HepG2 (cell line): ENCODE results near the gene TLR6. TPM values are rescaled to one million over a fixed set of nuclear protein-coding genes. Genes with fewer than 3 reads are reported as not detected.

Source experiments
- ATAC-seq: fragments of 200-7000 bp; cut with Tn5 transposase; 3 replicates; pipeline ENCODE4 v1.9.1; 2020; ENCODE audit warnings: mild to moderate bottlenecking, moderate library complexity
- BruUV-seq: library from RNA; stranded (reverse); fragments of 400-500 nt; replicated peaks from 2 replicates; lab custom pipeline; 2021; lab: Mats Ljungman, UMichigan
- CTCF ChIA-PET: fragments of 300-600 bp; formaldehyde crosslinking; extraction: SDS; loops from one replicate; lab custom pipeline; 2021; ENCODE audit warnings: low total read pairs, inconsistent platforms, low intra/inter-chr PET ratio; lab: Yijun Ruan, JAX
- POLR2A ChIA-PET: fragments of 350-600 bp; sonication (Branson Sonifier 250); formaldehyde crosslinking; loops from one replicate; lab custom pipeline; 2020; ENCODE audit warnings: antibody characterized with exemption, inconsistent platforms; lab: Yijun Ruan, JAX
- DNase-seq: peaks from one replicate; pipeline ENCODE4 v3.0.0-alpha.2; 2015; ENCODE audit warnings: low spot score
- FAIRE-seq: peaks from 3 replicates; lab custom pipeline; 2011; peaks lifted over from hg19 to GRCh38; lab: Jason Lieb, UNC
- H2AFZ ChIP-seq: one replicate; pipeline ENCODE4 v1.6.1; 2011; ENCODE audit warnings: low read length, inconsistent platforms
- H3K27ac ChIP-seq: fragments of 300-600 bp; 3 replicates; pipeline ENCODE4 v1.8.0; 2011; ENCODE audit warnings: mixed run types, mild to moderate bottlenecking, mixed read lengths, low read length, inconsistent platforms; ENCODE audit not compliant: insufficient read depth; ENCODE audit errors: extremely low read length
- H3K27me3 ChIP-seq, 2 experiments: fragments of 200-600 bp in 1 of 2; 2 replicates in 1 of 2; 3 replicates in 1 of 2; pipeline versions ENCODE4 v1.6.0 to v1.8.0; 2011; ENCODE audit warnings: low read length in 2 of 2, mild to moderate bottlenecking in 2 of 2, moderate library complexity in 2 of 2, inconsistent platforms in 1 of 2; ENCODE audit not compliant: insufficient read depth in 2 of 2, control insufficient read depth in 1 of 2
- H3K36me3 ChIP-seq, 2 experiments: fragments of 200-600 bp in 1 of 2; replicated peaks in 1 of 2; 2 replicates in 1 of 2; 3 replicates in 1 of 2; pipeline versions ENCODE4 v1.5.1 to v1.8.0; 2011; ENCODE audit warnings: low read length in 2 of 2, inconsistent platforms in 1 of 2; ENCODE audit not compliant: insufficient read depth in 2 of 2, control insufficient read depth in 1 of 2
- H3K4me1 ChIP-seq: 2 replicates; pipeline ENCODE4 v1.5.1; 2012; ENCODE audit warnings: low read length, inconsistent platforms; ENCODE audit not compliant: insufficient read depth
- H3K4me2 ChIP-seq: 2 replicates; pipeline ENCODE4 v1.6.0; 2011; ENCODE audit warnings: low read depth, low read length, inconsistent platforms
- H3K4me3 ChIP-seq, 3 experiments: fragments of 200-600 bp in 1 of 3; sonication (generic), shearing (Covaris generic) in 1 of 3; replicated peaks in 1 of 3; 2 replicates each; pipeline ENCODE4 v1.5.1; 2011 to 2016; ENCODE audit warnings: low read length in 3 of 3, inconsistent platforms in 2 of 3, low read depth in 2 of 3, mild to moderate bottlenecking in 2 of 3, control low read depth in 1 of 3, mixed read lengths in 1 of 3; ENCODE audit not compliant: insufficient read depth in 1 of 3
- H3K79me2 ChIP-seq: one replicate; pipeline ENCODE4 v1.6.1; 2011; ENCODE audit warnings: low read length, inconsistent platforms; ENCODE audit not compliant: insufficient read depth
- H3K9ac ChIP-seq: 2 replicates; pipeline ENCODE4 v1.6.0; 2011; ENCODE audit warnings: mild to moderate bottlenecking, low read depth, low read length, inconsistent platforms; ENCODE audit not compliant: insufficient read depth
- H3K9me3 ChIP-seq: 2 replicates; pipeline ENCODE4 v1.5.1; 2012; ENCODE audit warnings: mild to moderate bottlenecking, low read length
- H4K20me1 ChIP-seq: 2 replicates; pipeline ENCODE4 v1.6.0; 2011; ENCODE audit warnings: inconsistent platforms, mild to moderate bottlenecking, low read length, moderate library complexity; ENCODE audit not compliant: insufficient read depth
- BHLHE40 ChIP-seq: IDR thresholded peaks from 2 replicates; pipeline ENCODE4 v1.6.1; 2011; ENCODE audit warnings: low read length, improper control_type of control experiment
- HES4 ChIP-seq: sonication (generic); formaldehyde crosslinking; IDR thresholded peaks from 2 replicates; pipeline ENCODE4 v1.9.0; 2021; ENCODE audit warnings: mild to moderate bottlenecking, missing genetic modification reagents, borderline replicate concordance
- KDM4B ChIP-seq: sonication (generic); formaldehyde crosslinking; IDR thresholded peaks from 2 replicates; pipeline ENCODE4 v1.4.0; 2020; ENCODE audit warnings: missing genetic modification reagents
- MTF2 ChIP-seq: sonication (generic); formaldehyde crosslinking; IDR thresholded peaks from 2 replicates; pipeline ENCODE4 v1.5.0; 2020; ENCODE audit warnings: missing genetic modification reagents, borderline replicate concordance
- NCOA2 ChIP-seq: sonication (generic); formaldehyde crosslinking; IDR thresholded peaks from 2 replicates; pipeline ENCODE4 v1.8.0; 2022; ENCODE audit warnings: inconsistent platforms
- PRPF4 ChIP-seq: fragments of 200-400 bp; formaldehyde crosslinking; IDR thresholded peaks from 2 replicates; pipeline ENCODE4 v1.6.1; 2016; ENCODE audit warnings: low read length, low read depth; ENCODE audit not compliant: poor library complexity, severe bottlenecking
- RAD21 ChIP-seq: fragments of 450-650 bp; formaldehyde crosslinking; IDR thresholded peaks from 2 replicates; pipeline ENCODE4 v1.5.0; 2020; ENCODE audit warnings: mild to moderate bottlenecking
- SIN3B ChIP-seq: fragments of 150-350 bp; IDR thresholded peaks from 2 replicates; pipeline ENCODE4 v1.6.1; 2014; ENCODE audit warnings: low read length
- TAF1 ChIP-seq: sonication (generic); formaldehyde crosslinking; IDR thresholded peaks from 2 replicates; pipeline ENCODE4 v1.4.0; 2020; ENCODE audit warnings: missing genetic modification reagents
- YEATS2 ChIP-seq: sonication (generic); formaldehyde crosslinking; IDR thresholded peaks from 2 replicates; pipeline ENCODE4 v1.4.0; 2020; ENCODE audit warnings: missing genetic modification reagents, borderline replicate concordance
- ZNF101 ChIP-seq: sonication (generic); formaldehyde crosslinking; IDR thresholded peaks from 2 replicates; pipeline ENCODE4 v1.4.0; 2020; ENCODE audit warnings: mild to moderate bottlenecking, low read depth, missing genetic modification reagents, borderline replicate concordance
- ZNF121 ChIP-seq: sonication (generic); formaldehyde crosslinking; IDR thresholded peaks from 2 replicates; pipeline ENCODE4 v1.5.0; 2020; ENCODE audit warnings: mild to moderate bottlenecking, missing genetic modification reagents
- ZNF556 ChIP-seq: sonication (generic); formaldehyde crosslinking; IDR thresholded peaks from 2 replicates; pipeline ENCODE4 v1.4.0; 2020; ENCODE audit warnings: mild to moderate bottlenecking, missing genetic modification reagents, borderline replicate concordance
- ZNF746 ChIP-seq: sonication (generic); formaldehyde crosslinking; IDR thresholded peaks from 2 replicates; pipeline ENCODE4 v1.8.0; 2022; ENCODE audit warnings: mild to moderate bottlenecking, missing genetic modification reagents
- ZSCAN22 ChIP-seq: sonication (generic); formaldehyde crosslinking; IDR thresholded peaks from 2 replicates; pipeline ENCODE4 v1.4.0; 2020; ENCODE audit warnings: mild to moderate bottlenecking, missing genetic modification reagents
- whole genome bisulfite sequencing: methylation state at CpG from one replicate; pipeline ENCODE4 v1.1.6; 2017; ENCODE audit warnings: low lambda C conversion rate; 5-methylcytosine and 5-hydroxymethylcytosine counted together
- in situ Hi-C: cut with HindIII; loops from 2 replicates; pipeline ENCODE4 v1.10.0; 2017; ENCODE audit warnings: low pct_unique_long_range_greater_than_20kb; ENCODE audit not compliant: extremely low pct_ligation_motif_present
- intact Hi-C: fragments of 100-400 bp; cut with micrococcal nuclease; formaldehyde crosslinking; loops from one replicate; pipeline ENCODE4 v1.10.0; 2022; ENCODE audit not compliant: unreplicated experiment
- polyA plus RNA-seq, 8 experiments: library from polyadenylated mRNA; depleted of rRNA in 3 of 8; stranded (reverse) in 7 of 8; unstranded in 1 of 8; fragments of >200 nt; fragmentation: Illumina TruSeq in 4 of 8; extraction: Trizol in 4 of 8; gene quantifications; 2 replicates each; pipeline versions ENCODE4 v1.2.1 to v1.2.3, GENCODE V29; 2011 to 2016; ENCODE audit warnings: low read depth in 4 of 8, missing spikeins in 1 of 8, mixed read lengths in 1 of 8; ENCODE audit not compliant: insufficient read depth in 1 of 8
- total RNA-seq, 5 experiments: library from RNA; depleted of rRNA; stranded (reverse); fragments of >200 nt; fragmentation: Illumina TruSeq; extraction: Trizol; gene quantifications; 2 replicates each; pipeline ENCODE4 v1.2.3, GENCODE V29; 2016; ENCODE audit warnings: low read depth in 1 of 5
- TF ChIP-seq, protein P1 (sequence below): sonication (generic); formaldehyde crosslinking; IDR thresholded peaks from 2 replicates; pipeline ENCODE4 v1.5.0; 2020; ENCODE audit warnings: mild to moderate bottlenecking, missing genetic modification reagents
- TF ChIP-seq, protein P2 (sequence below): IDR thresholded peaks from 2 replicates; pipeline ENCODE4 v1.6.1; 2016; ENCODE audit warnings: missing compliant biosample characterization, missing genetic modification reagents, borderline replicate concordance
- TF ChIP-seq, protein P3 (sequence below): sonication (generic); formaldehyde crosslinking; IDR thresholded peaks from 2 replicates; pipeline ENCODE4 v1.8.1; 2022; ENCODE audit warnings: mild to moderate bottlenecking, missing genetic modification reagents

Gene TLR6
- total and polyA plus RNA-seq, 2 of the 13 experiments (the other 11 are each of a cell fraction or from before 2014, with no cell fraction given) = 0.33 to 0.71 TPM

DNA sequence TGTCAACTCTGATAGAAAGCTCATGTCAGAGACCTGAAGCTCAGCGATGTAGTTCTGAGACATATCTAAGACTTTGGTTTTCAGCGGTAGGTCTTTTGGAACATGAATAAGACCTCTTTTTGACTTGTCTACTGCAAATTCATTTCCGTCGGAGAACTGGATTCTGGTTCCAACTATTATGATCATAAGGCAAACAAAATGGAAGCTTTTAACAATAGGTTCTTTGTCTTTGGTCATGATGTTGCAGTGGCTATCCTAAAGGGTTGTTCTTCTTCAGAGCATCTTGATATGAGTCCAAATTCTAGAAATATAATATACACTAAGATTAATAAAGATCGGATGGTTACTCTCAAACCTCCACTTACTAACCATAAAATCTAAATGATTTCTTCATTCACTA, 27.4 kb downstream of the TLR6 start (continued):
- TF ChIP-seq MTF2 (CRISPR knock-in tag) (no peak), HES4 (CRISPR knock-in tag) (no peak), RAD21 (CRISPR knock-in tag) (no peak), ZNF101 (CRISPR knock-in tag) (no peak), KDM4B (CRISPR knock-in tag) (no peak)

DNA sequence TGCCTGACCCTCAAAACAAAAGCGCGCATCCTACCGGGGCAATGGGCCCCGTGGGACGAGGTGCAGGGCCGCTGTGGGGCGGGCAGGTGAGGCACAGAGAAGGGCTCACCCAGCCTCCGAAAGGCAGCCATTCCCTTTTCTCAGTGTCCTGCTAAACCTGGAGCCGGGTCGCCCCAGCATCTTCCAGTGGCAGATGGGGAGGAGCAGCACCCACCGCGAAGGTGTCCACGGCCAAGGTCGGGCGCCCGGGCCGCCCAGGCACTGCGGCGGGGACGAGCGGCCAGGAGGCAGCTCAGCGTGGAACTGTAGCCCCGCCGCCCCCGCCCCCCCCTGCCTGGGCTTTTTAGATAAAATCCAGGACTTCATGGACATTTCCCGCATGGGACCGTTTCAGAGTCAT, 32.9 kb downstream of the TLR6 start:
- H4K20me1 ChIP-seq = no peaks in the 10 kb centered on the region
- 61% methylated on average over 21 of the region's 27 CpGs for WGBS
- H3K9me3 ChIP-seq = no peaks in the 10 kb centered on the region
- no TSS peak for BruUV-seq
- ATAC-seq = no peak
- no peak overlapping the region for H3K9ac ChIP-seq
- DNase-seq = no peak
- FAIRE-seq = no peak
- TF ChIP-seq ZSCAN22 (CRISPR knock-in tag) = no peak
- TF ChIP-seq TAF1 = no peak
- TF ChIP-seq, protein P1, sequence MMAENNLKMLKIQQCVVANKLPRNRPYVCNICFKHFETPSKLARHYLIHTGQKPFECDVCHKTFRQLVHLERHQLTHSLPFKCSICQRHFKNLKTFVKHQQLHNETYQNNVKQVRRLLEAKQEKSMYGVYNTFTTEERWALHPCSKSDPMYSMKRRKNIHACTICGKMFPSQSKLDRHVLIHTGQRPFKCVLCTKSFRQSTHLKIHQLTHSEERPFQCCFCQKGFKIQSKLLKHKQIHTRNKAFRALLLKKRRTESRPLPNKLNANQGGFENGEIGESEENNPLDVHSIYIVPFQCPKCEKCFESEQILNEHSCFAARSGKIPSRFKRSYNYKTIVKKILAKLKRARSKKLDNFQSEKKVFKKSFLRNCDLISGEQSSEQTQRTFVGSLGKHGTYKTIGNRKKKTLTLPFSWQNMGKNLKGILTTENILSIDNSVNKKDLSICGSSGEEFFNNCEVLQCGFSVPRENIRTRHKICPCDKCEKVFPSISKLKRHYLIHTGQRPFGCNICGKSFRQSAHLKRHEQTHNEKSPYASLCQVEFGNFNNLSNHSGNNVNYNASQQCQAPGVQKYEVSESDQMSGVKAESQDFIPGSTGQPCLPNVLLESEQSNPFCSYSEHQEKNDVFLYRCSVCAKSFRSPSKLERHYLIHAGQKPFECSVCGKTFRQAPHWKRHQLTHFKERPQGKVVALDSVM = no peak
- TF ChIP-seq PRPF4 = no peak
- TF ChIP-seq, protein P2, sequence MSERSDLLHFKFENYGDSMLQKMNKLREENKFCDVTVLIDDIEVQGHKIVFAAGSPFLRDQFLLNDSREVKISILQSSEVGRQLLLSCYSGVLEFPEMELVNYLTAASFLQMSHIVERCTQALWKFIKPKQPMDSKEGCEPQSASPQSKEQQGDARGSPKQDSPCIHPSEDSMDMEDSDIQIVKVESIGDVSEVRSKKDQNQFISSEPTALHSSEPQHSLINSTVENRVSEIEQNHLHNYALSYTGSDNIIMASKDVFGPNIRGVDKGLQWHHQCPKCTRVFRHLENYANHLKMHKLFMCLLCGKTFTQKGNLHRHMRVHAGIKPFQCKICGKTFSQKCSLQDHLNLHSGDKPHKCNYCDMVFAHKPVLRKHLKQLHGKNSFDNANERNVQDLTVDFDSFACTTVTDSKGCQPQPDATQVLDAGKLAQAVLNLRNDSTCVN = no peak
- TF ChIP-seq BHLHE40 = no peak
- no peak for TF ChIP-seq ZNF746 (CRISPR knock-in tag)
- no peak for TF ChIP-seq ZNF556 (CRISPR knock-in tag)
- TF ChIP-seq, protein P3, sequence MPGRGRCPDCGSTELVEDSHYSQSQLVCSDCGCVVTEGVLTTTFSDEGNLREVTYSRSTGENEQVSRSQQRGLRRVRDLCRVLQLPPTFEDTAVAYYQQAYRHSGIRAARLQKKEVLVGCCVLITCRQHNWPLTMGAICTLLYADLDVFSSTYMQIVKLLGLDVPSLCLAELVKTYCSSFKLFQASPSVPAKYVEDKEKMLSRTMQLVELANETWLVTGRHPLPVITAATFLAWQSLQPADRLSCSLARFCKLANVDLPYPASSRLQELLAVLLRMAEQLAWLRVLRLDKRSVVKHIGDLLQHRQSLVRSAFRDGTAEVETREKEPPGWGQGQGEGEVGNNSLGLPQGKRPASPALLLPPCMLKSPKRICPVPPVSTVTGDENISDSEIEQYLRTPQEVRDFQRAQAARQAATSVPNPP = no peak
- no peak for TF ChIP-seq YEATS2 (CRISPR knock-in tag)
- no peak for TF ChIP-seq SIN3B
- no peak for TF ChIP-seq ZNF121 (CRISPR knock-in tag)
- no peak for TF ChIP-seq NCOA2 (CRISPR knock-in tag)
- H3K4me2 ChIP-seq = no peak overlapping the region
- intact Hi-C loops = no loop called here
- no peak overlapping the region for H3K27ac ChIP-seq
- in situ Hi-C loops = no loop called here
- no peaks in the 10 kb centered on the region for H3K4me1 ChIP-seq
- no peaks in the 10 kb centered on the region for H3K27me3 ChIP-seq
- no peaks in the 10 kb centered on the region for H3K79me2 ChIP-seq
- no peak overlapping the region for H2AFZ ChIP-seq
- H3K4me3 ChIP-seq = no peak overlapping the region
- ChIA-PET CTCF (no interaction called here), POLR2A (no interaction called here)
- H3K36me3 ChIP-seq = no peaks in the 10 kb centered on the region
